NCI-H510A (cell line): ENCODE measurements around the gene KCMF1.
"Not testable (repeated sequence)": the region's sequence is repeated elsewhere in the genome, so short reads cannot be mapped to it uniquely, and the experiment has no call there.

ENCODE experiments used
- DNase-seq: peaks from one replicate; lab custom pipeline; 2025; lab: John Stamatoyannopoulos, UW

The KCMF1 gene

DNA sequence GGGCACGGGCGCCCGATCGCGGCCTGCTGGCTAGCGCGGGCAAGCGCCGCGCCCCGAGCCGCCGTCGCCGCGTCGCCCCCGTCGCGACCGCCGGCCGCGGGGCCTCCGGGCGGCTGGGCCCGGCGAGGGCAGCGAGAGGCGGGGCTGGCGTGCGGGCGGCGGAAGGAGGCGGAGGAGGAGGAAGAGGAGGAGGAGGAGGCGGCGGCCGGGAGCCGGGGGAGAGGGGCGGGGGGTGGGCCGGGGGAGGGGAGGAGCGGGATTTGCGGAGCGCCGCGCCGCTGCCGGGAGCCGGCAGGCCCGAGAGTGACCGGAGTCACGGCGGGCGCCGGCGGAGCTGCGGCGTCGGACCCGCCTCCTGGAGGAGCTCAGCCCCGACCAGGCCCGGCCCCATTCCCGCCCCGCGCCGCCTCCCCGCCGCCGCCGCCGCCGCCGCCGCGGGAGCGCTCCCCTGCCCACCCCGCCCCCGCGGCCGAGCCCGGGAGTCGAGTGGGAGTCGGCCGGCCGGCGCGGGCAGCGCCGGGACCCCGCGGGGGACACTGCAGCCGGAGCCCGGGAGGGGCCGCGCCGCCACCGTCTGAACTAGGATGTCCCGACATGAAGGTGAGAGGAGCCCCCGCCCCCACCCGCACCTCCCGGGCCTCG is at the start of gene KCMF1:
TSS of gene KCMF1 (plus strand) at position 294 of the 642 bp plus-strand sequence. CDS start at position 585, 291 bp downstream.
- peak; percentile 58 for DNase-seq

DNA sequence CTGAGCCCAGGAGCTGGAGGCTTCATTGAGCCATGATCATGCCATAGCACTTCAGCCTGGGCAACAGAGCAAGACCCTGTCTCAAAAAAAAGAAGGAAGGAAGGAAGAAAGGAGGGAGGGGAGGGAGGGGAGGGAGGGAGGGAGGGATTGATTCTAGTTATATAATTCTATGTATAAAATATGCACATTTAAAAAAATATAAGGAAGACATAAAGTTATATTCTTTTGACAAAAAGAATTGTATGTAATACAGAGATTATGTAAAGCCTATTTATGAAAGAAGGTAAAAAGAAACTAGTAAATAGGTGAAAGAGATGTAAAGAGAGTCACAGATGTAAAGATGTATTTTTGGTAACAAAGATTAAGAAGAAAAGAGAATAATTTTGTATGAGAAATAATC is 48.0 kb upstream of the KCMF1 start:
- no peak for DNase-seq

DNA sequence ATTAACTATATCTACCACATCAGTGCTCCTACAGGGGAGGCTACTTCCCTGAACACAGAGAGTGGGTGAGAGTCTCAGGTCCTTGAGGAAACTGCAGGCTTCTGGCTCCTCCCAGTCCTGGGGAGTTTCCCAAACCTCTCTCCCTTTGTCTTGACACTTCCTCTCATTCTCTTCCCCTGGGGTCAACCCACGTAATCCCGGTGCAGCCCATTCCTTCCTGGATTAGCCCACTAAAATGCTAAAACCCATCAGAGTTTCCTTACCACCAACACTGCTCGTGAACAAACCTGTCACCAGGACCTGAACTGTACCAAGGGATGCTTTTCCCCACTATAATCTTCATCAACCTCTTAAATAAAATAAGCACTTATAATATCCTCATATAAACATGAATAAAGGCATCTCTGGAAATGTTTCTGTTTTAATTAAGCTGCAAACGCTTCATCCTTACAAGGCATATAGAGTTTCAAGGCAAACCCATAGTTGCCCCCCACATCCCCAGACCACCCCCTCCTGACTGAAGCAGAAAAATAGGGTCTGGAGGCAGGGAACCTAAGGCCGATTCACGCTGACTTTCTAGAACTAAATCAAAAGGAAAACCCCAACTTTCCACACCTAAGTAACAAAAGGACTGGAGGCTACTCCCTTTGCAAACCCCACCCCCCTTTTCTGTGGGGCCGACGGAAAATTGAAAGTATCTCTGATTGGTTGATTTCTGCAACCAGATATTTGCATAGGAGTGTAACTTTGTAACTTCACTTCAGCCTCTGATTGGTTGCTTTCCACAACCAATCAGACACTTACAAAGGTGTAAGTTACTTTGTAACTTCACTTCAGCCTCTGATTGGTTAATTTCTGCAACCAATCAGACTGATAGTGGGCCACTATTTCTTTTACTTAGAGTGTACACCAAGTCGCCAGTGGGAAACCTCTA is 46.5 kb upstream of the KCMF1 start:
- DNase-seq = no peak

DNA sequence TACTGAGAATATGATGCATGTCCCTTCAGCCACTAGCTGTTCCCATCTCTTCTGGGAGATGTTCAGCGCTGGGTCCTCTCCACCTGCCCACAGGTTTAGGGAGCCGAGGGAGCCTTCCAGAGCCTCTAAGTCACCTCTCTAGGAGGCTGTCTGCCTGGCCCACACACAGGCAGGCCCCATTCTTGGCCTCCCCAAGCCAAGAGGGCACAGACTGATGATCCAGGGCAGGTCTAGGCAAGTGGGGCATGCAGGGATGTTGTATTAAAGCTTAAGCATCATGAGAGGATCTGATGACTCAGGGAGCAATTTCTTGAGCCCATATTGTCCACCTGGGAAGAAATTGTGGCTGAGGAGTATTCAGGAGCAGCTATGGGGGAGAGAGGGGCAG is 45.6 kb upstream of the KCMF1 start:
- no peak for DNase-seq

DNA sequence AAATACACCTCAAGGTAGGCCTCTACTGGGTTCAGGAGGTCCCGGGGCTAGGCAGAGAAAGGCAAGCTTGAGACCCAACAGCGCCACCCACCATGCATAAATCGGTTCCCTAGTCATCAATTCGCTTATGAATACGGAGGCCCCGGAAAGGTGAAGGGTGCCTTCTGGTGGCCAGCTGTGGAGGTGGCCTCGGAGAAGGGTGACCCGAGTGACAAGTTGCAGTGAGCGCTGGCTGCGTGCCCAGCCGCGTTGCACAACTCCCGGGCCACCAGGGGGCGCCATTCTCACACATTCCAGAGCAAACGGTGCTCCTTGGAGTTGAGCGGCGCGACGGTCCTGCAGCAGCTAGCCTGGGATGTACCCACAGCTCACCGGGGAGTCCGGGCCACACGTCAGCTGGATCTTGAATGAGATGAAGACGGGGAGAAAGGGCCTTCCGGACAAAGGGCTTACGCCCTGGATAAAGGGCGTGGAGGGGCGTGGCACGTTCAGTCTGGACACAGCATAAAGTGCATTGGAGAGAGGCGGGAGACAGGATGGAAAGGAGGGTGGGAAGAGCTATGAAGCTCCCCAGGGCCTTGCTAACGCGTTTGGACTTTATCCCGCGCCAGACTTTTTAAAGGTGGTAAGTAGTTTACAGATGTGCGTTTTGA is 45.1 kb upstream of the KCMF1 start:
- peak; percentile 92 for DNase-seq

DNA sequence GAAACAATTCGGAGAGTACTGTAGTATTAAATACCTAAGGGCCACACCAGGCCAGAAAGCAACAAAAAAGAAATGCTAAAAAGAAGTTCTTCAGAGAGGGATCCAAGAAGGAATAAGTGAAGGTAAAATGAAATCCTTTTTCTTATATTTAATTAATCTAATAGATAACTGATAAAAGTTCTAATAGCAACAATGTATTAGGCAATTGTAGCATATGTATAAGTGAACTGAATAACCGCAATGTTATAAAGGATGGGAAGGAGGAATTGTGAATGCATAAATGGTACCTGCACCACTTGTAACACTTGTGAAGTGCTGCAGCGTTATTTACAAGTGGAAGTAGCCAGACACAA is 43.7 kb upstream of the KCMF1 start:
- DNase-seq = no peak

DNA sequence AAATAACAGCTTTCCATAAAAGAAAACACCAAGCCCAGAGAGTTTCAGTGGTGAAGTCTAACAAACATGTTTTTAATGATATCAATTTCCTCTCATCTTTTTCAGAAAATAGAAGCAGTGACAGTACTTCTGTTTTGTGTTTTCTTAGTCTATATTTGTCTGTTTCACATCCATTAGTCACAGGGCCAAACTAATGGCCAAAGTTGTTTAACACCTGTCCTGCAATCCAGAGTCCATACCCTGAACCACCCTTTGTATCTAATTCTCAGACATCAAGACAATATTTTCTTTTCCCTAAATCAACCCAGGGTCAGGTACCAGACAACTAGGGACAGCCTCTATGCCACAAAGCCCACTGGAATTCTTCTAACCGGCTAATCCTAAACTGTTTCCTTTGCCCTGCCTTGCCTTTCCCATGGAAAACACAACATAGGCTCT is 39.6 kb upstream of the KCMF1 start:
- no peak for DNase-seq

DNA sequence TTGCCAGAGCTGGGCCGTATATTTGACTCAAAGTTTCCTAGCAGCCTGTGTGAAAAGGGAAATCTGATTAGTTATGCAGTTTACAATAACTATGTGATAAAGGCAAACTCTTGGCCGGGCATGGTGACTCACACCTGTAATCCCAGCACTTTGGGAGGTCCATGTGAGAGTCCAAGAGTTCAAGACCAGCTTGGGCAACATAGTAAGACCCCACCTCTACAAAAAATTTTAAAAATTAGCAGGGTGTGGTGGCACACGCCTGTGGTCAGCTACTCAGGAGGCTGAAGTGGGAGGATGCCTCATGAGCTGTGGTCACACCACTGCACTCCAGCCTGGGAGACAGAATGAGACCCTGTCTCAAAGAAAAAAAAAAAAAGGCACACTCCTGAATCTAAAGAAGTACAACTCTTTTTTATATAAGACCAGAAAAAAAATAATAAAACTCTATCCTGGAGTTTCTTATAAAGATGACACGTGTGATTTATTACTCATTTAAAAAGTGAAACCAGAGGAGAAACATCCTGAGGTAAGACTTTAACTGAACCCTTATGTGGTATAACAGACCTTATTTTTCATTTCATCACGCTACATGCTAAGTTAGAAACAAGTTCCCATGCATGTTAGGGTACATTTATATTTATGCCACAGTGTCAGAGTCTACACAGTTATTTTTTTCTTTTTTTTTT is 32.6 kb upstream of the KCMF1 start:
- DNase-seq = no peak

DNA sequence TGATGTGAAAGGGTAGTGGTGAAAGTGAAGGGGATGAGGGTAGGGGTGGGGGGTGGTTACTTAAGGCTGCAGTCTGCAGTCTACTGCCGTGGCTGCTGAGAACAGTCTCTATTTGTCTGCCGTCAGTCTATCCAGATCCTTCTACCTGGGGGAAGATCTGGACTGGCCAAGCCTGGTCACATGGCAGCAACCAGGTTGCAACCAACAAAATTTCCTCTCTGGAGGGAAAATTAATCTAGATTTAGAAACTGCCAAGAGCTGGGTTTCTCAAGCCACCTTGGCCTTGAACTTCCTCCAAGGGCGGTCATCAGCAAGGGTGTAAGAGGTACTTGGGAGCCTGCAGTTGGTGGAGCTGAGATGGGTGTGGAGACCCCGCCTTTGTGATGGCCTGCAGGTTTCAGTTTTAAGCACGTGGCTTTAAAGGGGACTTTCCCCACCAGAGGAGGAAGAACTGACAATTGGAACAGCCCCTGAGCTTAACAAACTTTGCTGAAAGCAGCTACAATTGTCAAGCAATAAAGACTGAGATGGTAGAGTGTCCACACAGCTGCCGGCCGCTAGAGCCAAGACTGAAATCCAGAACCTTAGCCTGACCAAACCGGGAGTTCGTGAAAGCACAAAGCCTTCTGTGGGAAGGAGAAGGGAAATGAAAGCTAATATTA is 31.4 kb upstream of the KCMF1 start:
- no peak for DNase-seq

DNA sequence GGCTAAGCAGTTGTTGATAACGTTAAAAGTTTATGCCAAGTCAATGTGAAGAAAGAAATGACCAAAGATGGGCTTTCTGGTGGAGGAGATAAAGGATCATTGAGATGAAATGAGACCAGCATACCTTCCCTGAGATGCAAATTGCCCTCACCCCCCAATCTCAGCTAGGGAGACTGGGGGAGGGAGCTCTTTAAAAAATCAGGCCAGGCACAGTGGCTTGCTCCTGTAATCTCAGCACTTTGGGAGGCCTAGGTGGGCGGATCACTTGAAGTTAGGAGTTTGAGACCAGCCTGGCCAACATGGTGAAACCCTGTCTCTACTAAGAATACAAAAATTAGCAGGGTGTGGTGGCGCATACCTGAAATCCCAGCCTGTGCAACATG is 30.9 kb upstream of the KCMF1 start:
- no peak for DNase-seq

DNA sequence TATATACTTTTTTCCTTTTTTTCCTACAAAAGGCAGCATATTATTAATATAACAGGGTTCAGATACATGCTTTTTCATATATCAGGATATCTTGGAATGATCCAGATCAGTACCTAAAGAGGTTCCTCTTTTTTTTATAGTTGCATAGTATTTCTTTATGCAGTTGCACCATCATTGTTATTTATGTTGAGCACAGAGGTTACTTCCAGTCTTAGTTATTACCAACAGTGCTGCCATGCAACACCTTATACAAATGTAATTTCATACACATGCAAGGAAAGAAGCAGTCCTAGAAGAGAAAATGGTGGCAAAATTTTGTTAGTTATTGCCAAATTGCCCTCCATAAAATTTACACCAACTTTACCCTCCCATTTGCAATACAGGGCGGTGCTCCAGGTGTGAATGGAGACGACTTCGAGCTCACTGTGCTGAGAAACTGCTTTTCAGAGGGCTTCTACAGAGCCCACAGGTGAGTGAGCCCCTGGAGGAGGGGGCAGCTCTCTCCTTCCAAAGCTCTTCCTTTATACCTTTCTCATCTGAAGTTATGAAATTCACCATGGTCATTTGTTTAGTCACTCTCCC is 30.0 kb upstream of the KCMF1 start:
- DNase-seq = no peak

DNA sequence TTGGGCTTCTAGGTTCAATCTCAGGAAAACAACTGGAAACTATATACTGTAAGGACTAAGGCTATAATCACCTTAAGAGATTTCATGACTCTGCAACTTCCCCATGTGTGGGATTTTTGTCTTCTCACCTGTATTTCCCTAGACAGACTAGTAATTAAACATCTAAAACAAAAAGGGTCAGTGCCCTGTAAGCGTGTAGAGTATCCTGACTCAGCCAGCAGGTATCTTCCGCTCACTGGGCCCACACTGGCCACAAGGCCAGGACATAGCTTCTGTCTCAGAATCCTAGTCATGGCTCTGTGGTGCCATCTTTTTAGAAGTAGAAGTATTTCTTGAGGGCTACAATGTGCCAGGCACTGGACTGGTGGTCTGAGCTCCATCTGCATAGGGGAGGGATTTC is 28.8 kb upstream of the KCMF1 start:
- no peak for DNase-seq

DNA sequence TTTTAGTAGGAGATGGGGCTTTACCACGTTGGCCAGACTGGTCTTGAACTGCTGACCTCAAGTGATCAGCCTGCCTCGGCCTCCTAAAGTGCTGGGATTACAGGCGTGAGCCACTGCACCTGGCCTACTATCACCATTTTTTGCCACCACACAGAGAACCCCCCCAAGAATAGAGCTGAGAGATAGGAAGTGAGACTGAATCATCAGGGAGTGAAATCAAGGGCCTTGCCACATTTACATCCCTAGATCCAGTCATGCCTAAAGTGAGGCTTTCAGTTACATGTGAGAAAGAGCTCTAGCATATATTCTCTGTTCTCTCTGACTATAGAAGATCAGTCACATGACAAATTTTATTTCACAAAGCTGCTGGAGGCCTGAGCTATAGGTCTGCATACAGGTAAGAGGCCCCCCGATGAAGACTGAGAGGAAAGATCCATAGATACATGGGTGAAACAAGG is 28.0 kb upstream of the KCMF1 start:
- DNase-seq = no peak

DNA sequence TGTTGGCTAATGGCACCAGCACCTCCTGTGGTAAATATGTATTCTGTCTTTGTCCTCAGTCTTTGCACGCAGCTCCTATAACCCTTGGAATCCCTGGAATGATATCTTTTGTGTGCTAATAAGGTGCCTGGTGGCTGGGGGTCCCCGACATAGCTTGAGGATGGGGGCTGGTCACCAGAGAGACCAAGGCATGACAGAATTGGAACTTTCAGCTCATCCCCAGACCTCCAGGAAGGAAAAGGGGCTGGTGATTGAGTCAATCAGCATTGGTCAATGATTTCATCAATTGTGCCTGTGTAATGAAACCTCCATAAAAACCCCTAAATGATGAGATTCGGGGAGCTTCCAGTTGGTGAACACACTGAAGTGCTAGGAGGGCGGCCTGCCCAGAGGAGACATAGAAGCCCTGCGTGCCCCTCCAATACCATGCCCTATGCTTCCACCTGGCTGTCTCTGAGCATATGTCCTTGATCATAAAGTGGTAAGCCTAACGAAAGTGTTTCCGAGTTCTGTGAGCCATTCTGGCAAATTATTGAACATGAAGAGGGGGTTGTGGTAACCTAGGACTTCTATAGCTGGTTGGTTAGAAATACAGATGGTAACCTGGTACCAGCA is 26.6 kb upstream of the KCMF1 start:
- DNase-seq = no peak

DNA sequence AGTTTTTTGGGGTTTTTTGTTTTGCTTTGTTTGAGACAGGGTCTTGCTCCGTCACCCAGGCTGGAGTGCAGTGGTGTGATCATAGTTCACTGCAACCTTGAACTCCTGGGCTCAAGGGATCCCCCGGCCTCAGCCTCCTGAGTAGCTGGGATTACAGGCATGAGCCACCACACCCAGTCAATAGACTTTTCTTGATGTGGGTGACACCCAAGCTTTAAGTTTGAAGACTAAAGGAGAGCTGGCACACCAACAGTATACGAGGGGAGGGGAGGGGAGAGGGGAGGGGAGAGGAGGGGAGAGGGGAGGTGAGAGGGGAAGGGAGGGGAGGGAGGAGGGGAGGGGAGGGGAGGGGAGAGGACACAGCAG is 25.1 kb upstream of the KCMF1 start:
- not testable (repeated sequence) for DNase-seq

DNA sequence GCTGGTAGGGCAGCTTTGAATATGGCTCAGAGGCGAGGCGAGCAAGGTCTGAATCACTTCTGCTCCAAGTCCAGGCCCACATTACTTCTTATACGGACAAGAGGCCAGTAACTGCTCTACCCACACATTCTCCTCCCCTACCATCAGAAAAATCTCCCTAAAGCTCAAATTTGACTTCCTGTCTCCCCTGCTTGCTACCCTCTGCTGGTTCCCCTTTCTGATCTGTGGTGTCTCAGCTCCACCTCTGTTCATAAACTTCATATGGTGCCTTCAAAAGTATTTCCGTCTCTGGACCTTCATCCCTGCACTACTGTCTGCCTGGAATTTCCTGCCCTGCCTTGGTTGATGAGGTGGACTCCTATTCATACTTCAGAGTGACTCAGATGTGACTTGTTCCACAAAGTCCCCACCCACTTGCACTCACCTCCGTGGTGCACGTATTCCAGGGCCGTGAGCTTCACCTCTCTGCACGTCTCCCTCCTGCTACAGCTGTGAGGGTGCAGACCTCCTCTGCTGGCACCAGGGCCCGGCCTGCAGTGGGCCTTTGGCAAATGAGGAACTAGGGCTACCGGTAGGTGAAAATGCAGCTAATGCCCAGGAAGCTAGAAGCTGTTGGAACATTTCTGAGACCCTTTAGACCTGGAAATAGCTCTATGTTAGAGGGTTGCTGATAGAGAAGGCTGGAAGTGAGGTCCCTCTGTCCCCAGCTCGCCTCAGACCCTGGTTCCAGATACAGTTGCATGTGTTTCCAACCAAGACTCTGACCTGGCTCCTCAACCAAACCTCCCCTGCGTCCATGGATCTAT is 24.6 kb upstream of the KCMF1 start:
- no peak for DNase-seq

DNA sequence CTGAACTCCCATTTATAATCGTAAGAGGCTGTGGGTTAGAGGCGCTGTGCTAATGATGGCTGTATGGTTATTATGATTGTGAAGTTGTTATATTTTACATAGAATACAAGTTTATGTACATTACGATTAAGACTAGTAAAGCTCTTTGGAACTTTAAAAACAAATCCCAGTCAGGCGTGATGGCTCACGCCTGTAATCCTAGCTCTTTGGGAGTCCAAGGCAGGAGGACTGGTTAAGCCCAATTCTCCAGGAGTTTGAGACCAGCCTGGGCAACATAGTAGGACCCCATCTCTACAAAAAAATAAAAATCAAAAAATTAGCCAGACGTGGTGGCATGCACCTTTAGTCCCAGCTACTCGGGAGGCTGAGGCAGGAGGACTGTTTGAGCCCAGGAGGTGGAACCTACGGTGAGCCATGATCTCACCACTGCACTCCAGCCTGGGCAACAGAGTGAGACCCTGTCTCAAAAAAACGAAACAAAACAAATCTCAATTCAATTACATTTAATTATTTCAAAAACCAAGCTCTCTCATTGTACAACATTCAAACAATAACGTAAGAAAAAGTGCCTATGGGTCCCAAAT is 23.9 kb upstream of the KCMF1 start:
- DNase-seq = no peak

DNA sequence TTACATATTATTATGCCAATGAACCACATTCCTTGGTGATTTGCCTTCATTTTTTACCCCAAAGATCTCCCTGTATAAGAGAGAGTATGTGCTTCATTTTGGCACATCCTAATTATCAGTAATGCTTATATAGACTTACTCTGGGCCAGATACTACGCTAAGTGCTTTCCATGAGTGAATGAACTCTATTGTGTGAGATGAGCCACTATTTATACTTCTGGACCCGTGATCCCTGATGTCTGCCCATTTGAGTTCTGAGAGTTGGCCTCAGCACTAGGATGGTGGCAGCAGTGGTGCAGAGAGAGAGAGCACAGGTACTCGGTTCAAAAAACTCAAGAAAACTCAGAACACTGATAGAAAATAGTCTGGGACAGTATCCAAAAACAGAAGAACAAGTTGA is 17.4 kb upstream of the KCMF1 start:
- DNase-seq = no peak

DNA sequence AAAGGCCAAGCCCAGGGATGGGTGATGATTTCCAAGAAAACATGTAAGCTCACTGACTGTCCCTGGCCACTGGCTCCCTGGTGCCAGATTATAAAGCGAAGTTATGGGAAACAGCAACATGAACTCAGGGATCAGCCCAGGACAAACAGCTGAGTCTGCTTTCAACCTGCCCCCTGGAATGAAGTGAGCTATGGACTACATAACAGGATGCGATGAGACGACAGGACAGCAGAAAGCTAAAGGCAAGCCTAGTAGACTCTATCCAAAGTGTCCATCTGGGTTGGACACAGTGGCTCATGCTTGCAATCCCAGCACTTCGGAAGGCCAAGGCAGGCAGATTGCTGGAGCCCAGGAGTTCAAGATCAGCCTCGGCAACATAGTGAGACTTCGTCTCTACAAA is 16.6 kb upstream of the KCMF1 start:
- DNase-seq = no peak
